WTC11 (cell line): ENCODE data around the gene SLC24A3. TPM values are rescaled to one million over a fixed set of nuclear protein-coding genes. Genes with fewer than 3 reads are reported as not detected.

Experiments
- ATAC-seq: fragments of 200-7000 bp; cut with Tn5 transposase; 2 replicates; pipeline ENCODE4 v1.10.0; 2021; ENCODE audit warnings: mild to moderate bottlenecking, moderate library complexity
- CTCF ChIA-PET: fragments of 300-600 bp; sonication (Branson Sonifier 250); formaldehyde crosslinking; loops from one replicate; lab custom pipeline; 2021; ENCODE audit warnings: antibody characterized with exemption; lab: Charles Lee
- POLR2A ChIA-PET: fragments of 350-600 bp; sonication (Branson Sonifier 250); formaldehyde crosslinking; loops from one replicate; lab custom pipeline; 2021; ENCODE audit warnings: antibody characterized with exemption; lab: Charles Lee
- DNase-seq: peaks from one replicate; pipeline ENCODE4 v3.0.0; 2021; ENCODE audit warnings: low spot score
- H3K27ac Mint-ChIP-seq: 2 replicates; pipeline ENCODE4 v1.8.0; 2021; ENCODE audit warnings: mixed read lengths
- H3K27me3 Mint-ChIP-seq: 2 replicates; pipeline ENCODE4 v1.8.0; 2021; ENCODE audit warnings: low read depth, mild to moderate bottlenecking, moderate library complexity, mixed read lengths
- H3K36me3 Mint-ChIP-seq: 2 replicates; pipeline ENCODE4 v1.8.0; 2021; ENCODE audit warnings: mixed read lengths
- H3K4me1 Mint-ChIP-seq: 2 replicates; pipeline ENCODE4 v1.8.0; 2022; ENCODE audit warnings: mixed read lengths
- H3K4me3 Mint-ChIP-seq: 2 replicates; pipeline ENCODE4 v1.8.0; 2021; ENCODE audit warnings: mild to moderate bottlenecking, moderate library complexity, mixed read lengths
- H3K9me3 Mint-ChIP-seq: 2 replicates; pipeline ENCODE4 v1.8.0; 2021; ENCODE audit warnings: mixed read lengths
- GABPB1 ChIP-seq: sonication (generic); formaldehyde crosslinking; IDR thresholded peaks from 2 replicates; pipeline ENCODE4 v1.8.1; 2023; ENCODE audit warnings: mild to moderate bottlenecking, missing genetic modification reagents
- NFATC4 ChIP-seq: fragments of 250-450 bp; sonication (Bioruptor Pico); IDR thresholded peaks from 2 replicates; pipeline ENCODE4 v1.9.0; 2021; ENCODE audit warnings: mild to moderate bottlenecking
- OVOL2 ChIP-seq: fragments of 250-450 bp; sonication (Bioruptor Pico); IDR thresholded peaks from 2 replicates; pipeline ENCODE4 v1.9.0; 2021; ENCODE audit warnings: mild to moderate bottlenecking, borderline replicate concordance
- SOX15 ChIP-seq: fragments of 250-450 bp; sonication (Bioruptor Pico); IDR thresholded peaks from 2 replicates; pipeline ENCODE4 v1.9.0; 2021; ENCODE audit warnings: mild to moderate bottlenecking
- TCF7 ChIP-seq: sonication (generic); formaldehyde crosslinking; IDR thresholded peaks from 2 replicates; pipeline ENCODE4 v1.8.0; 2022; ENCODE audit warnings: mild to moderate bottlenecking, low read depth, missing genetic modification reagents, moderate library complexity
- TEAD4 ChIP-seq: sonication (generic); formaldehyde crosslinking; IDR thresholded peaks from 2 replicates; pipeline ENCODE4 v1.8.0; 2022; ENCODE audit warnings: mild to moderate bottlenecking, missing genetic modification reagents
- ZNF138 ChIP-seq: sonication (generic); formaldehyde crosslinking; conservative IDR thresholded peaks from 2 replicates; pipeline ENCODE4 v1.8.1; 2022; ENCODE audit warnings: mild to moderate bottlenecking, moderate library complexity, missing genetic modification reagents
- total RNA-seq: library from RNA; stranded (reverse); gene quantifications from 3 replicates; pipeline ENCODE4 v1.2.3, GENCODE V29; 2021
- TF ChIP-seq, protein P1 (sequence below): fragments of 250-450 bp; sonication (Bioruptor Pico); conservative IDR thresholded peaks from 2 replicates; pipeline ENCODE4 v1.9.0; 2021; ENCODE audit warnings: mild to moderate bottlenecking
- TF ChIP-seq, protein P2 (sequence below): sonication (generic); formaldehyde crosslinking; IDR thresholded peaks from 2 replicates; pipeline ENCODE4 v1.8.1; 2023; ENCODE audit warnings: mild to moderate bottlenecking, missing genetic modification reagents
- TF ChIP-seq, protein P3 (sequence below): sonication (generic); formaldehyde crosslinking; conservative IDR thresholded peaks from 2 replicates; pipeline ENCODE4 v1.8.1; 2023; ENCODE audit warnings: mild to moderate bottlenecking, low read depth, missing genetic modification reagents, moderate library complexity
- TF ChIP-seq, protein P4 (sequence below): sonication (generic); formaldehyde crosslinking; IDR thresholded peaks from 2 replicates; pipeline ENCODE4 v1.8.1; 2023; ENCODE audit warnings: mild to moderate bottlenecking, moderate library complexity, missing genetic modification reagents
- TF ChIP-seq, protein P5 (sequence below): fragments of 250-450 bp; sonication (Bioruptor Pico); IDR thresholded peaks from 2 replicates; pipeline ENCODE4 v1.9.0; 2021; ENCODE audit warnings: mild to moderate bottlenecking, borderline replicate concordance
- TF ChIP-seq, protein P6 (sequence below): sonication (generic); formaldehyde crosslinking; IDR thresholded peaks from 2 replicates; pipeline ENCODE4 v1.8.0; 2022; ENCODE audit warnings: mild to moderate bottlenecking, missing genetic modification reagents
- TF ChIP-seq, protein P7 (sequence below): sonication (generic); formaldehyde crosslinking; IDR thresholded peaks from 2 replicates; pipeline ENCODE4 v1.8.0; 2022; ENCODE audit warnings: missing genetic modification reagents

The SLC24A3 gene
- total RNA-seq, 1 experiment from 2014 or later, result 5.7 TPM

DNA sequence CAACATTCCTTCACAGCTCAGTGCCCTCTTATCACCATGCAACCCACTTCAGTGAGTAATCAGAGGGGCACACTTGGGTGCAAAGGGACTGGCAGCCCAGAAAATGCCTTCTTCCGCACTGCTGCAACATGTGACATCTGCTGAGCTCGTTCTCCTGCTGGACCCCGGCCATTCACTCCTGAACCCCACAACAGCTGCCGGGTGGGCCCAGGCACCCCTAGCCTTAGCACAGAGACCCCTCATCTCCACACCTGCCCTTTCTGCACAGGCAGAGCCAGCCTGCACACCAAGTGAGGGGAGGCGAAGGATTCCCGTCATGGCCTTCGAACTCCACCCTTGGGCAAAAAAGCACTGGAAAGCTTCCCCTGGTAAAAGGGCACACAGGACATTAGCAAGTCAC, 381.3 kb downstream of the SLC24A3 start:
- DNase-seq (no peak), ATAC-seq (no peak)
- H3K36me3 Mint-ChIP-seq, result 0 out of 2 replicates have a peak, but pooled peaks cover 4% of the 10 kb centered on the region
- ChIA-PET CTCF (interaction anchor here (1.3 to 1.4 kb wide), 2 partner anchors 10 to 11 kb away, joined by 4 to 6 read pairs; no protein-coding TSS in a partner anchor), POLR2A (no interaction called here)
- no peaks in the 10 kb centered on the region for H3K27me3 Mint-ChIP-seq
- peaks cover 21% of the 10 kb centered on the region for H3K4me1 Mint-ChIP-seq
- TF ChIP-seq GABPB1 (CRISPR knock-in tag), result no peak
- TF ChIP-seq, protein P1, sequence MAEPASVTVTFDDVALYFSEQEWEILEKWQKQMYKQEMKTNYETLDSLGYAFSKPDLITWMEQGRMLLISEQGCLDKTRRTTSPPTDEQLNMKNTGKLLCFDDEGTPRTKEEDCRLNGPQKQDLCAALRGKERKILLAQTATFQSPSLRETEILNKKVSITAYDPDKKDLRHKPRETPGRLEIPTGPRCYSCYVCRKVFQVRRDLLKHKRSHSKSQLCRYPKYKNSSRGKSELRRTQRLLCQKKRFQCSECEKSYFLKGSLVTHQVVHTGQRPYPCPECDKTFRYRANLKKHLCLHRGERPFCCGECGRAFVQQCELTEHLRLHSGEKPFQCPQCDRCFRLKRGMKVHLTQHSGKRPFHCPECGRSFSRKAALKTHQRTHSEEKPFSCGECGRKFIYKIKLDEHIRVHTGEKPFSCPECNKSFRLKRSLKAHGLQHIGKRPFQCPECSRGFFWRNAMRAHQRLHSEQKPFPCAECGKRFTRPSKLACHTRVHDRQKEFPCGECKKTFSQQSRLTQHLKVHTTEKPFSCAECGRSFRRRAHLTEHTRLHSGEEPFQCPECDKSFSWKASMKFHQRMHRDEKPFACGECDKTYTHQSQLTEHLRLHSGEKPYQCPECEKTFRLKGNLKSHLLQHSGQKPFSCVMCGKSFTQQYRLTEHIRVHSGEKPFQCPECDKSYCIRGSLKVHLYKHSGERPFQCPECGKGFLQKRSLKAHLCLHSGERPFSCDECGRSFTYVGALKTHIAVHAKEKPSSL (CRISPR knock-in tag), result no peak
- TF ChIP-seq, protein P2, sequence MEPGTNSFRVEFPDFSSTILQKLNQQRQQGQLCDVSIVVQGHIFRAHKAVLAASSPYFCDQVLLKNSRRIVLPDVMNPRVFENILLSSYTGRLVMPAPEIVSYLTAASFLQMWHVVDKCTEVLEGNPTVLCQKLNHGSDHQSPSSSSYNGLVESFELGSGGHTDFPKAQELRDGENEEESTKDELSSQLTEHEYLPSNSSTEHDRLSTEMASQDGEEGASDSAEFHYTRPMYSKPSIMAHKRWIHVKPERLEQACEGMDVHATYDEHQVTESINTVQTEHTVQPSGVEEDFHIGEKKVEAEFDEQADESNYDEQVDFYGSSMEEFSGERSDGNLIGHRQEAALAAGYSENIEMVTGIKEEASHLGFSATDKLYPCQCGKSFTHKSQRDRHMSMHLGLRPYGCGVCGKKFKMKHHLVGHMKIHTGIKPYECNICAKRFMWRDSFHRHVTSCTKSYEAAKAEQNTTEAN, result no peak
- TF ChIP-seq, protein P3, sequence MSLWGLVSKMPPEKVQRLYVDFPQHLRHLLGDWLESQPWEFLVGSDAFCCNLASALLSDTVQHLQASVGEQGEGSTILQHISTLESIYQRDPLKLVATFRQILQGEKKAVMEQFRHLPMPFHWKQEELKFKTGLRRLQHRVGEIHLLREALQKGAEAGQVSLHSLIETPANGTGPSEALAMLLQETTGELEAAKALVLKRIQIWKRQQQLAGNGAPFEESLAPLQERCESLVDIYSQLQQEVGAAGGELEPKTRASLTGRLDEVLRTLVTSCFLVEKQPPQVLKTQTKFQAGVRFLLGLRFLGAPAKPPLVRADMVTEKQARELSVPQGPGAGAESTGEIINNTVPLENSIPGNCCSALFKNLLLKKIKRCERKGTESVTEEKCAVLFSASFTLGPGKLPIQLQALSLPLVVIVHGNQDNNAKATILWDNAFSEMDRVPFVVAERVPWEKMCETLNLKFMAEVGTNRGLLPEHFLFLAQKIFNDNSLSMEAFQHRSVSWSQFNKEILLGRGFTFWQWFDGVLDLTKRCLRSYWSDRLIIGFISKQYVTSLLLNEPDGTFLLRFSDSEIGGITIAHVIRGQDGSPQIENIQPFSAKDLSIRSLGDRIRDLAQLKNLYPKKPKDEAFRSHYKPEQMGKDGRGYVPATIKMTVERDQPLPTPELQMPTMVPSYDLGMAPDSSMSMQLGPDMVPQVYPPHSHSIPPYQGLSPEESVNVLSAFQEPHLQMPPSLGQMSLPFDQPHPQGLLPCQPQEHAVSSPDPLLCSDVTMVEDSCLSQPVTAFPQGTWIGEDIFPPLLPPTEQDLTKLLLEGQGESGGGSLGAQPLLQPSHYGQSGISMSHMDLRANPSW (CRISPR knock-in tag), result no peak
- no peak for TF ChIP-seq OVOL2 (CRISPR knock-in tag)
- TF ChIP-seq, protein P4, sequence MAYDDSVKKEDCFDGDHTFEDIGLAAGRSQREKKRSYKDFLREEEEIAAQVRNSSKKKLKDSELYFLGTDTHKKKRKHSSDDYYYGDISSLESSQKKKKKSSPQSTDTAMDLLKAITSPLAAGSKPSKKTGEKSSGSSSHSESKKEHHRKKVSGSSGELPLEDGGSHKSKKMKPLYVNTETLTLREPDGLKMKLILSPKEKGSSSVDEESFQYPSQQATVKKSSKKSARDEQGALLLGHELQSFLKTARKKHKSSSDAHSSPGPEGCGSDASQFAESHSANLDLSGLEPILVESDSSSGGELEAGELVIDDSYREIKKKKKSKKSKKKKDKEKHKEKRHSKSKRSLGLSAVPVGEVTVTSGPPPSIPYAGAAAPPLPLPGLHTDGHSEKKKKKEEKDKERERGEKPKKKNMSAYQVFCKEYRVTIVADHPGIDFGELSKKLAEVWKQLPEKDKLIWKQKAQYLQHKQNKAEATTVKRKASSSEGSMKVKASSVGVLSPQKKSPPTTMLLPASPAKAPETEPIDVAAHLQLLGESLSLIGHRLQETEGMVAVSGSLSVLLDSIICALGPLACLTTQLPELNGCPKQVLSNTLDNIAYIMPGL (CRISPR knock-in tag), result no peak
- TF ChIP-seq, protein P5, sequence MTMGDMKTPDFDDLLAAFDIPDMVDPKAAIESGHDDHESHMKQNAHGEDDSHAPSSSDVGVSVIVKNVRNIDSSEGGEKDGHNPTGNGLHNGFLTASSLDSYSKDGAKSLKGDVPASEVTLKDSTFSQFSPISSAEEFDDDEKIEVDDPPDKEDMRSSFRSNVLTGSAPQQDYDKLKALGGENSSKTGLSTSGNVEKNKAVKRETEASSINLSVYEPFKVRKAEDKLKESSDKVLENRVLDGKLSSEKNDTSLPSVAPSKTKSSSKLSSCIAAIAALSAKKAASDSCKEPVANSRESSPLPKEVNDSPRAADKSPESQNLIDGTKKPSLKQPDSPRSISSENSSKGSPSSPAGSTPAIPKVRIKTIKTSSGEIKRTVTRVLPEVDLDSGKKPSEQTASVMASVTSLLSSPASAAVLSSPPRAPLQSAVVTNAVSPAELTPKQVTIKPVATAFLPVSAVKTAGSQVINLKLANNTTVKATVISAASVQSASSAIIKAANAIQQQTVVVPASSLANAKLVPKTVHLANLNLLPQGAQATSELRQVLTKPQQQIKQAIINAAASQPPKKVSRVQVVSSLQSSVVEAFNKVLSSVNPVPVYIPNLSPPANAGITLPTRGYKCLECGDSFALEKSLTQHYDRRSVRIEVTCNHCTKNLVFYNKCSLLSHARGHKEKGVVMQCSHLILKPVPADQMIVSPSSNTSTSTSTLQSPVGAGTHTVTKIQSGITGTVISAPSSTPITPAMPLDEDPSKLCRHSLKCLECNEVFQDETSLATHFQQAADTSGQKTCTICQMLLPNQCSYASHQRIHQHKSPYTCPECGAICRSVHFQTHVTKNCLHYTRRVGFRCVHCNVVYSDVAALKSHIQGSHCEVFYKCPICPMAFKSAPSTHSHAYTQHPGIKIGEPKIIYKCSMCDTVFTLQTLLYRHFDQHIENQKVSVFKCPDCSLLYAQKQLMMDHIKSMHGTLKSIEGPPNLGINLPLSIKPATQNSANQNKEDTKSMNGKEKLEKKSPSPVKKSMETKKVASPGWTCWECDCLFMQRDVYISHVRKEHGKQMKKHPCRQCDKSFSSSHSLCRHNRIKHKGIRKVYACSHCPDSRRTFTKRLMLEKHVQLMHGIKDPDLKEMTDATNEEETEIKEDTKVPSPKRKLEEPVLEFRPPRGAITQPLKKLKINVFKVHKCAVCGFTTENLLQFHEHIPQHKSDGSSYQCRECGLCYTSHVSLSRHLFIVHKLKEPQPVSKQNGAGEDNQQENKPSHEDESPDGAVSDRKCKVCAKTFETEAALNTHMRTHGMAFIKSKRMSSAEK, result no peak
- TF ChIP-seq, protein P6, sequence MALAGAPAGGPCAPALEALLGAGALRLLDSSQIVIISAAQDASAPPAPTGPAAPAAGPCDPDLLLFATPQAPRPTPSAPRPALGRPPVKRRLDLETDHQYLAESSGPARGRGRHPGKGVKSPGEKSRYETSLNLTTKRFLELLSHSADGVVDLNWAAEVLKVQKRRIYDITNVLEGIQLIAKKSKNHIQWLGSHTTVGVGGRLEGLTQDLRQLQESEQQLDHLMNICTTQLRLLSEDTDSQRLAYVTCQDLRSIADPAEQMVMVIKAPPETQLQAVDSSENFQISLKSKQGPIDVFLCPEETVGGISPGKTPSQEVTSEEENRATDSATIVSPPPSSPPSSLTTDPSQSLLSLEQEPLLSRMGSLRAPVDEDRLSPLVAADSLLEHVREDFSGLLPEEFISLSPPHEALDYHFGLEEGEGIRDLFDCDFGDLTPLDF, result no peak
- no peak for TF ChIP-seq TCF7 (CRISPR knock-in tag)
- TF ChIP-seq NFATC4 (CRISPR knock-in tag), result no peak
- TF ChIP-seq, protein P7, sequence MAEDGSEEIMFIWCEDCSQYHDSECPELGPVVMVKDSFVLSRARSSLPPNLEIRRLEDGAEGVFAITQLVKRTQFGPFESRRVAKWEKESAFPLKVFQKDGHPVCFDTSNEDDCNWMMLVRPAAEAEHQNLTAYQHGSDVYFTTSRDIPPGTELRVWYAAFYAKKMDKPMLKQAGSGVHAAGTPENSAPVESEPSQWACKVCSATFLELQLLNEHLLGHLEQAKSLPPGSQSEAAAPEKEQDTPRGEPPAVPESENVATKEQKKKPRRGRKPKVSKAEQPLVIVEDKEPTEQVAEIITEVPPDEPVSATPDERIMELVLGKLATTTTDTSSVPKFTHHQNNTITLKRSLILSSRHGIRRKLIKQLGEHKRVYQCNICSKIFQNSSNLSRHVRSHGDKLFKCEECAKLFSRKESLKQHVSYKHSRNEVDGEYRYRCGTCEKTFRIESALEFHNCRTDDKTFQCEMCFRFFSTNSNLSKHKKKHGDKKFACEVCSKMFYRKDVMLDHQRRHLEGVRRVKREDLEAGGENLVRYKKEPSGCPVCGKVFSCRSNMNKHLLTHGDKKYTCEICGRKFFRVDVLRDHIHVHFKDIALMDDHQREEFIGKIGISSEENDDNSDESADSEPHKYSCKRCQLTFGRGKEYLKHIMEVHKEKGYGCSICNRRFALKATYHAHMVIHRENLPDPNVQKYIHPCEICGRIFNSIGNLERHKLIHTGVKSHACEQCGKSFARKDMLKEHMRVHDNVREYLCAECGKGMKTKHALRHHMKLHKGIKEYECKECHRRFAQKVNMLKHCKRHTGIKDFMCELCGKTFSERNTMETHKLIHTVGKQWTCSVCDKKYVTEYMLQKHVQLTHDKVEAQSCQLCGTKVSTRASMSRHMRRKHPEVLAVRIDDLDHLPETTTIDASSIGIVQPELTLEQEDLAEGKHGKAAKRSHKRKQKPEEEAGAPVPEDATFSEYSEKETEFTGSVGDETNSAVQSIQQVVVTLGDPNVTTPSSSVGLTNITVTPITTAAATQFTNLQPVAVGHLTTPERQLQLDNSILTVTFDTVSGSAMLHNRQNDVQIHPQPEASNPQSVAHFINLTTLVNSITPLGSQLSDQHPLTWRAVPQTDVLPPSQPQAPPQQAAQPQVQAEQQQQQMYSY, result no peak
- TF ChIP-seq SOX15, result no peak
- TF ChIP-seq ZNF138 (CRISPR knock-in tag), result no peak
- no peak for TF ChIP-seq TEAD4
- peaks cover 20% of the 10 kb centered on the region for H3K9me3 Mint-ChIP-seq
- H3K27ac Mint-ChIP-seq, result no peak overlapping the region
- no peak overlapping the region for H3K4me3 Mint-ChIP-seq
